ENCODE results near the gene SPA17.
A peak's percentile ranks its signal among the peaks of the same experiment; 100 is the strongest.

SPA17 gene

GRCh38 chr11:124673333-124674167 lies at the start of gene SPA17, which contains the start of gene SIAE:
Gene SPA17 (plus strand): TSS chr11:124673904. CDS start chr11:124675265, 1,361 bp downstream.
Gene SIAE (minus strand): TSS chr11:124673739. CDS start chr11:124673708, 31 bp downstream.
- DNase-seq = peak; percentile 97

- no peak for DNase-seq
Observed at GRCh38 chr11:124625504-124626168, 48.1 kb upstream of the SPA17 start.

- DNase-seq = no peak
Observed at GRCh38 chr11:124627546-124627945, 46.2 kb upstream of the SPA17 start.

- DNase-seq = no peak
Observed at GRCh38 chr11:124629961-124630360, 43.7 kb upstream of the SPA17 start.

GRCh38 chr11:124633355-124633754 lies 40.3 kb upstream of the SPA17 start:
- DNase-seq = no peak

GRCh38 chr11:124635932-124636331 lies 37.8 kb upstream of the SPA17 start:
- no peak for DNase-seq

- DNase-seq = no peak
Observed at GRCh38 chr11:124638500-124638899, 35.2 kb upstream of the SPA17 start.

GRCh38 chr11:124639186-124639585 lies 34.5 kb upstream of the SPA17 start:
- DNase-seq = no peak

- no peak for DNase-seq
Observed at GRCh38 chr11:124640666-124641065, 33.0 kb upstream of the SPA17 start.

- no peak for DNase-seq
Observed at GRCh38 chr11:124642628-124643027, 31.1 kb upstream of the SPA17 start.

GRCh38 chr11:124643042-124643604 lies 30.6 kb upstream of the SPA17 start:
- no peak for DNase-seq

- peak; percentile 90 for DNase-seq
Observed at GRCh38 chr11:124643605-124644425, 29.9 kb upstream of the SPA17 start.

- peak; percentile 75 for DNase-seq
Observed at GRCh38 chr11:124644426-124645280, 29.1 kb upstream of the SPA17 start.

GRCh38 chr11:124646148-124646547 lies 27.6 kb upstream of the SPA17 start:
- DNase-seq = no peak

- DNase-seq = no peak
Observed at GRCh38 chr11:124648610-124649009, 25.1 kb upstream of the SPA17 start.

- peak; percentile 30 for DNase-seq
Observed at GRCh38 chr11:124656774-124657630, 16.7 kb upstream of the SPA17 start.

GRCh38 chr11:124657904-124658303 lies 15.8 kb upstream of the SPA17 start:
- DNase-seq = peak; percentile 48

- no peak for DNase-seq
Observed at GRCh38 chr11:124658501-124658900, 15.2 kb upstream of the SPA17 start.

GRCh38 chr11:124658986-124659385 lies 14.7 kb upstream of the SPA17 start:
- DNase-seq = no peak

- no peak for DNase-seq
Observed at GRCh38 chr11:124661553-124661952, 12.2 kb upstream of the SPA17 start.

GRCh38 chr11:124662106-124662505 lies 11.6 kb upstream of the SPA17 start:
- no peak for DNase-seq

Data from fibroblast of skin of right biceps (primary cell).